Measurements from ENCODE around the gene C2orf72. TPM values are rescaled to one million over a fixed set of nuclear protein-coding genes. Genes with fewer than 3 reads are reported as not detected.
A peak's percentile ranks its signal among the peaks of the same experiment; 100 is the strongest.

Gene C2orf72
- total RNA-seq: 0.32 and 0.96 TPM in 2 replicates

DNA sequence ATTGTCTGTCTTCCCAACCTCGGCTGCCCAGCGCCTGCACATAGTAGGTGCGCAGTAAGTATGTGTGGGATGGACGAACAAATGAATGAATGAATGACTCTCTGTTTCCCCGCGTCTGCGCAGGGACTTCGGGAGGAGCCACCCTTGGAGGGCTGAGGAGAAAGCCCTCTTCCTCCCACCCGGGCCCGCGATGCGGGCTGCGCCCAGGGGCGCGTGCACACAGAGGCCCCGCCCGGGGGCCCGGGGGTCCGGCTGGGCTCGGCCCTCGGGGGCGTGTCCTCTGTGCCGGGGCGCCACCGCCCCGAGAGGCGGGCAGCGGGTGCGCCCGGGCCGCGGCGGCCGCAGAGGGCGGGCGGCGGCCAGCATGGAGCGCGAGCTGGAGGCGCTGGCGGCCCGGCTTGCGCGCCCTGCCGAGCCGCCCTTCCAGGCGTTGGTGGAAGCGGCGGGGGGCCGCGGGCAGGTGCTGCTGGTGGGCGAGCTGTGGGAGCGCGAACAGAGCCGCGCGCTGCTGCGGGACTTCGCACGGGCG is at the start of gene C2orf72:
Gene C2orf72 (plus strand): TSS at position 322 of the 529 bp plus-strand sequence. CDS start 43 bp downstream, at position 365.
- no peaks in the 10 kb centered on the region for H3K9me3 Mint-ChIP-seq
- no peak within 1 kb of the TSS for H3K27ac Mint-ChIP-seq
- H3K27me3 Mint-ChIP-seq (ENCODE audit: low read depth): peaks cover 71% of the 10 kb centered on the region
- no peak for DNase-seq (ENCODE audit: low spot score)
- H3K4me1 Mint-ChIP-seq (ENCODE audit: low read depth): no peaks in the 10 kb centered on the region
- no peaks in the 10 kb centered on the region for H3K36me3 Mint-ChIP-seq (ENCODE audit: low read depth)
- peak within 1 kb of the TSS; percentile 61 for H3K4me3 Mint-ChIP-seq (ENCODE audit: low read depth)
- intact Hi-C loops (cut with micrococcal nuclease): no loop called here

- H3K4me3 Mint-ChIP-seq (ENCODE audit: low read depth): no peak overlapping the region
- intact Hi-C loops (cut with micrococcal nuclease): no loop called here
- H3K36me3 Mint-ChIP-seq (ENCODE audit: low read depth): no peaks in the 10 kb centered on the region
- H3K9me3 Mint-ChIP-seq: no peaks in the 10 kb centered on the region
- peaks cover 48% of the 10 kb centered on the region for H3K27me3 Mint-ChIP-seq (ENCODE audit: low read depth)
- peaks cover 17% of the 10 kb centered on the region for H3K4me1 Mint-ChIP-seq (ENCODE audit: low read depth)
- no peak for DNase-seq (ENCODE audit: low spot score)
- no peak overlapping the region for H3K27ac Mint-ChIP-seq
Observed at GRCh38 chr2:230989731-230990130, 47.6 kb upstream of the C2orf72 start.

- Mint-ChIP-seq H3K36me3 (ENCODE audit: low read depth) (no peaks in the 10 kb centered on the region), H3K27me3 (ENCODE audit: low read depth) (peaks cover 51% of the 10 kb centered on the region), H3K4me1 (ENCODE audit: low read depth) (peaks cover 12% of the 10 kb centered on the region), H3K27ac (no peak overlapping the region), H3K9me3 (no peaks in the 10 kb centered on the region), H3K4me3 (ENCODE audit: low read depth) (no peak overlapping the region)
- no peak for DNase-seq (ENCODE audit: low spot score)
- intact Hi-C loops (cut with micrococcal nuclease): no loop called here
Observed at GRCh38 chr2:230990131-230990898, 47.0 kb upstream of the C2orf72 start.

DNA sequence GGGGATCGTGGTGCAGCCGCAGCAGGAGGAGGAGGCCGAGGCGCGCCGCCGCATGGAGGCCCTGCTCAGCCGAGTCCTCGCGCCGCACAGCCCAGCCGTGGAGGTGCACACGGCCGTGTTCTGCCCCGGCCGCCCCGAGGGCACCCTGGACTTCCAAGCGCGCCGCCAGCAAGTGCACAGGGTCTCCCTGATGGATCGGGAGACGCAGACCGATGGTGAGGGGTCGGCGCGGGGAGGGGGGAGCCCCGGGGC is 46.5 kb upstream of the C2orf72 start:
- H3K9me3 Mint-ChIP-seq: no peaks in the 10 kb centered on the region
- intact Hi-C loops (cut with micrococcal nuclease): no loop called here
- no peak overlapping the region for H3K4me3 Mint-ChIP-seq (ENCODE audit: low read depth)

DNA sequence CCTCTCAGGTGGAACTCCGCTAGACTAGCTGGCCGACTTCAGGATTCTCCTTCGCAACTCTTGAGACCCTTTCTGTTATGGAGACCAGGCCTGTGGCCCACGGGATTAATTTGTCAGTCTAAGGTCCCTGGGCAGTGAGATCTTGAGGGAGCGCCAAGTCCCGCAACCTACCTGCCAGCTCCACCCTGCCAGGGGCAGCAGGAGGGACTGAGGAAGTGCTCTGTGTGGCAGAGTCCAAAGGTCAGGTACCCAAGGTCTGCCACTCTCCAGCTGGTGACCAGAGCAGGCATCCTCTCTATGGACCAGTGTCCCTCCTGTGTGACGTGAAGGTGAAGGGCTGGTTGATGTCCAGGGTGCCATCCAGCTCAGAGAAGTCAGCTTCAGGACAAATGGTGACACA is 45.7 kb upstream of the C2orf72 start:
- Mint-ChIP-seq H3K9me3 (no peaks in the 10 kb centered on the region), H3K36me3 (ENCODE audit: low read depth) (no peaks in the 10 kb centered on the region), H3K27ac (no peak overlapping the region), H3K4me1 (ENCODE audit: low read depth) (peaks cover 3% of the 10 kb centered on the region), H3K4me3 (ENCODE audit: low read depth) (no peak overlapping the region), H3K27me3 (ENCODE audit: low read depth) (peaks cover 50% of the 10 kb centered on the region)
- DNase-seq (ENCODE audit: low spot score): no peak
- intact Hi-C loops (cut with micrococcal nuclease): no loop called here

More for the DNA sequence above, 46.5 kb upstream of the C2orf72 start:
- Mint-ChIP-seq H3K36me3 (ENCODE audit: low read depth) (no peaks in the 10 kb centered on the region), H3K27me3 (ENCODE audit: low read depth) (peaks cover 49% of the 10 kb centered on the region), H3K27ac (no peak overlapping the region), H3K4me1 (ENCODE audit: low read depth) (peaks cover 7% of the 10 kb centered on the region)
- no peak for DNase-seq (ENCODE audit: low spot score)

DNA sequence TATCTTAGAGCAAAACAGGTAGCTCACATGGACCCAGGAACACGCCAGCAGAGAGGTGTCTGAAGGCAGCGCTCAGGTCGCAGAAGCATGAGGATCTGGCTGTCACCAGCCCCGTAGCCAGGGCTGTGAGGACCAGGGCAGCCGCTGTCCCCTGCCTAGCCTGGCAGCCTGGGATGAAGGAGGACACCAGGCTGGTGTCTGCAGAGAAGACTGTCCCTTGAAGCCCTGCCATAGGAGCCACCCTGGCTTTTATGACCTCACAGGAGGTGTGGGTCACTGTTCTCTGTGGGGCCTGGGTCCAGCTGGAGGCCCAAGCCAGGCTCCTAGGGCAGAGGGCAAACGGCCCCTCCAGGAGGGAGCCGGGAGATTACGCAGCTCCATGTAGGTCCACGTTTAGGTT is 41.5 kb upstream of the C2orf72 start, which contains the start of gene SPATA3:
Gene SPATA3 (plus strand): TSS at position 301 of the 400 bp plus-strand sequence. CDS start 113 bp downstream, outside the sequence.
- Mint-ChIP-seq H3K36me3 (ENCODE audit: low read depth) (no peaks in the 10 kb centered on the region), H3K4me3 (ENCODE audit: low read depth) (no peak within 1 kb of the TSS), H3K27me3 (ENCODE audit: low read depth) (peaks cover 56% of the 10 kb centered on the region), H3K9me3 (no peaks in the 10 kb centered on the region), H3K4me1 (ENCODE audit: low read depth) (no peaks in the 10 kb centered on the region), H3K27ac (no peak within 1 kb of the TSS)
- intact Hi-C loops (cut with micrococcal nuclease): no loop called here
- no peak for DNase-seq (ENCODE audit: low spot score)

- no peaks in the 10 kb centered on the region for H3K4me1 Mint-ChIP-seq (ENCODE audit: low read depth)
- intact Hi-C loops (cut with micrococcal nuclease): no loop called here
- H3K9me3 Mint-ChIP-seq: no peaks in the 10 kb centered on the region
- DNase-seq (ENCODE audit: low spot score): no peak
- H3K4me3 Mint-ChIP-seq (ENCODE audit: low read depth): no peak overlapping the region
- H3K27me3 Mint-ChIP-seq (ENCODE audit: low read depth): peaks cover 58% of the 10 kb centered on the region
- H3K36me3 Mint-ChIP-seq (ENCODE audit: low read depth): no peaks in the 10 kb centered on the region
- H3K27ac Mint-ChIP-seq: no peak overlapping the region
Observed at GRCh38 chr2:230996661-230997060, 40.7 kb upstream of the C2orf72 start.

DNA sequence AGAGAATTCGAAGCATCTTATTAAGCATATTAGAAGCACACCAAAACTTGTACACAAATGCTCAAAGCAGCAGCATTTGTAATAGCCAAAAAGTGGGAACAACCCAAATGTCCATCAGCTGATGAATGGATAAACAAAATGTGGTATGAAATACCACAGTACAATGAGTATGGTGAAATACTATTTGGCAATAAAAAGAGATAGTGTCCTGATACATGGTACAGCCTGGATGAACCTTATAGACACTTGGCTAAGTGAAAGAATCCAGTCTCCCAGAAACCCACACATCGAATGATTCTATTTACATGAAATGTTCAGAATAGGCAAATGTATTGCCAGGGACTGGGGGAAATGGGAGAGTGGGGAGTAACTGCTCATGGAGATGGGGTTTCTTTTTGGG is 38.4 kb upstream of the C2orf72 start:
- Mint-ChIP-seq H3K9me3 (no peaks in the 10 kb centered on the region), H3K27ac (no peak overlapping the region), H3K4me3 (ENCODE audit: low read depth) (no peak overlapping the region), H3K27me3 (ENCODE audit: low read depth) (peaks cover 45% of the 10 kb centered on the region), H3K36me3 (ENCODE audit: low read depth) (no peaks in the 10 kb centered on the region), H3K4me1 (ENCODE audit: low read depth) (no peaks in the 10 kb centered on the region)
- no peak for DNase-seq (ENCODE audit: low spot score)
- intact Hi-C loops (cut with micrococcal nuclease): no loop called here

- no peak for DNase-seq (ENCODE audit: low spot score)
- Mint-ChIP-seq H3K36me3 (ENCODE audit: low read depth) (no peaks in the 10 kb centered on the region), H3K9me3 (no peaks in the 10 kb centered on the region), H3K27me3 (ENCODE audit: low read depth) (peaks cover 40% of the 10 kb centered on the region), H3K4me3 (ENCODE audit: low read depth) (no peak overlapping the region), H3K4me1 (ENCODE audit: low read depth) (no peaks in the 10 kb centered on the region), H3K27ac (no peak overlapping the region)
- intact Hi-C loops (cut with micrococcal nuclease): no loop called here
Observed at GRCh38 chr2:230999477-230999876, 37.8 kb upstream of the C2orf72 start.

- intact Hi-C loops (cut with micrococcal nuclease): no loop called here
- H3K36me3 Mint-ChIP-seq (ENCODE audit: low read depth): peaks cover 1% of the 10 kb centered on the region
- peaks cover 37% of the 10 kb centered on the region for H3K27me3 Mint-ChIP-seq (ENCODE audit: low read depth)
- no peaks in the 10 kb centered on the region for H3K4me1 Mint-ChIP-seq (ENCODE audit: low read depth)
- H3K27ac Mint-ChIP-seq: no peak overlapping the region
- H3K4me3 Mint-ChIP-seq (ENCODE audit: low read depth): no peak overlapping the region
- no peak for DNase-seq (ENCODE audit: low spot score)
- peaks cover 8% of the 10 kb centered on the region for H3K9me3 Mint-ChIP-seq
Observed at GRCh38 chr2:231000211-231000904, 37.0 kb upstream of the C2orf72 start.

GRCh38 chr2:231001036-231001435 is 36.3 kb upstream of the C2orf72 start:
- intact Hi-C loops (cut with micrococcal nuclease): no loop called here
- peaks cover 11% of the 10 kb centered on the region for H3K9me3 Mint-ChIP-seq
- DNase-seq (ENCODE audit: low spot score): no peak
- H3K27ac Mint-ChIP-seq: no peak overlapping the region
- peaks cover 4% of the 10 kb centered on the region for H3K36me3 Mint-ChIP-seq (ENCODE audit: low read depth)
- no peaks in the 10 kb centered on the region for H3K4me1 Mint-ChIP-seq (ENCODE audit: low read depth)
- H3K4me3 Mint-ChIP-seq (ENCODE audit: low read depth): no peak overlapping the region
- peaks cover 37% of the 10 kb centered on the region for H3K27me3 Mint-ChIP-seq (ENCODE audit: low read depth)

GRCh38 chr2:231001921-231002320 is 35.4 kb upstream of the C2orf72 start:
- intact Hi-C loops (cut with micrococcal nuclease): no loop called here
- peaks cover 32% of the 10 kb centered on the region for H3K27me3 Mint-ChIP-seq (ENCODE audit: low read depth)
- peaks cover 4% of the 10 kb centered on the region for H3K36me3 Mint-ChIP-seq (ENCODE audit: low read depth)
- H3K9me3 Mint-ChIP-seq: peaks cover 11% of the 10 kb centered on the region
- H3K27ac Mint-ChIP-seq: no peak overlapping the region
- no peaks in the 10 kb centered on the region for H3K4me1 Mint-ChIP-seq (ENCODE audit: low read depth)
- no peak for DNase-seq (ENCODE audit: low spot score)
- no peak overlapping the region for H3K4me3 Mint-ChIP-seq (ENCODE audit: low read depth)

DNA sequence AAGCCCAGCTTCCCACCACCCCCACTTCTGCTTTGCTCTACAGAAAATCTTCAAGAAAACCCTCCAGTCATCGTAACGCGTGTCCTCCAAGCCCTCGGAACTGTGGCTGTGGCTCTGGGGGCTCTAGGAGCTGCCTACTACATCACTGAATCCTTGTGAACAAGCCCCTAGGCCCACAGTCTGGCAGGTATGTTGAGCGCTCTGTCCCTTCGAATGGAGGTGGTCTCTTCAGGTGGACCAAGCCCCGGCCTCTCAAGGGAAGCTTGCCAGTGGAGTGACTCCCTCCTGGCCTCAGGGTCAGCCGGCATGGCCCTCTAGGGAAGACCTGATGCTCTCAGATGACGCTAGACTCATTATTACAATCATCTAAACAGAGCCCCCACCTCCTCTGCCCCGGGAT is 34.7 kb upstream of the C2orf72 start:
- intact Hi-C loops (cut with micrococcal nuclease): no loop called here
- H3K4me3 Mint-ChIP-seq (ENCODE audit: low read depth): no peak overlapping the region
- peaks cover 11% of the 10 kb centered on the region for H3K9me3 Mint-ChIP-seq
- peaks cover 29% of the 10 kb centered on the region for H3K27me3 Mint-ChIP-seq (ENCODE audit: low read depth)
- peaks cover 4% of the 10 kb centered on the region for H3K36me3 Mint-ChIP-seq (ENCODE audit: low read depth)
- DNase-seq (ENCODE audit: low spot score): no peak
- no peaks in the 10 kb centered on the region for H3K4me1 Mint-ChIP-seq (ENCODE audit: low read depth)
- no peak overlapping the region for H3K27ac Mint-ChIP-seq
